K562 (cell line): ENCODE measurements around the gene LDLRAD3. TPM values are rescaled to one million over a fixed set of nuclear protein-coding genes. Genes with fewer than 3 reads are reported as not detected.

Source experiments
- BRCA1 ChIP-seq, 2 experiments: fragments of 450-650 bp in 1 of 2; sonication (generic) in 1 of 2; formaldehyde crosslinking in 1 of 2; IDR thresholded peaks; 2 replicates each; pipeline versions ENCODE4 v1.5.0 to v1.6.1; 2017 to 2020; ENCODE audit warnings: mild to moderate bottlenecking in 1 of 2, missing genetic modification reagents in 1 of 2
- CREB1 ChIP-seq, 2 experiments: sonication (generic) in 1 of 2; formaldehyde crosslinking in 1 of 2; IDR thresholded peaks; 2 replicates each; pipeline versions ENCODE4 v1.6.1 to v1.8.0; 2012 to 2022; ENCODE audit warnings: inconsistent platforms in 1 of 2, mild to moderate bottlenecking in 1 of 2, missing genetic modification reagents in 1 of 2, moderate library complexity in 1 of 2
- CREB3L1 ChIP-seq: fragments of 450-650 bp; IDR thresholded peaks from 2 replicates; pipeline ENCODE4 v1.6.1; 2014; ENCODE audit warnings: low read depth, mild to moderate bottlenecking, moderate library complexity, borderline replicate concordance
- GTF2E2 ChIP-seq: fragments of 200-800 bp; sonication (Bioruptor generic); IDR thresholded peaks from 2 replicates; pipeline ENCODE4 v1.6.1; 2016; ENCODE audit warnings: missing genetic modification characterization, missing compliant biosample characterization
- HDAC2 ChIP-seq: fragments of 450-650 bp; IDR thresholded peaks from 2 replicates; pipeline ENCODE4 v1.6.1; 2016; ENCODE audit warnings: mild to moderate bottlenecking
- HEY1 ChIP-seq: fragments of 250-450 bp; sonication (Bioruptor Pico); IDR thresholded peaks from 2 replicates; pipeline ENCODE4 v1.5.0; 2020; ENCODE audit warnings: mild to moderate bottlenecking, moderate library complexity, borderline replicate concordance
- KDM1A ChIP-seq, 2 experiments: fragments of 450-650 bp; IDR thresholded peaks; 2 replicates each; pipeline ENCODE4 v1.6.1; 2016; ENCODE audit warnings: mild to moderate bottlenecking in 2 of 2
- MCM2 ChIP-seq: fragments of 450-650 bp; IDR thresholded peaks from 2 replicates; pipeline ENCODE4 v1.6.1; 2017; ENCODE audit warnings: low read depth, mild to moderate bottlenecking
- MEIS2 ChIP-seq: fragments of 450-650 bp; IDR thresholded peaks from 2 replicates; pipeline ENCODE4 v1.6.1; 2014; ENCODE audit warnings: mild to moderate bottlenecking; ENCODE audit not compliant: partially characterized antibody
- MYC ChIP-seq, 2 experiments: fragments of 250-450 bp in 1 of 2; sonication (Bioruptor Pico) in 1 of 2; IDR thresholded peaks; 2 replicates each; pipeline versions ENCODE4 v1.5.1 to v1.6.1; 2012 to 2021; ENCODE audit warnings: low read depth in 2 of 2, borderline replicate concordance in 1 of 2, improper control_type of control experiment in 1 of 2, low read length in 1 of 2, mild to moderate bottlenecking in 1 of 2, moderate library complexity in 1 of 2
- NKRF ChIP-seq: fragments of 450-650 bp; IDR thresholded peaks from 2 replicates; pipeline ENCODE4 v1.6.1; 2016; ENCODE audit warnings: borderline replicate concordance
- NR1H2 ChIP-seq: sonication (generic); formaldehyde crosslinking; IDR thresholded peaks from 2 replicates; pipeline ENCODE4 v1.4.0; 2020; ENCODE audit warnings: mild to moderate bottlenecking, missing genetic modification reagents
- PHF8 ChIP-seq: fragments of 200-600 bp; sonication (generic); IDR thresholded peaks from 2 replicates; pipeline ENCODE4 v1.6.1; 2012; ENCODE audit warnings: mixed run types, mild to moderate bottlenecking, inconsistent platforms, low read length, moderate library complexity, borderline replicate concordance
- RBM39 ChIP-seq: fragments of 200-400 bp; formaldehyde crosslinking; optimal IDR thresholded peaks from 2 replicates; pipeline ENCODE3; 2018; ENCODE audit warnings: low read depth, low read length
- SP2 ChIP-seq: IDR thresholded peaks from 2 replicates; pipeline ENCODE4 v1.6.1; 2011; ENCODE audit warnings: mild to moderate bottlenecking, low read depth, low read length, moderate library complexity; ENCODE audit not compliant: poor library complexity, severe bottlenecking; ENCODE audit errors: extremely low read depth
- TBP ChIP-seq: optimal IDR thresholded peaks from 2 replicates; pipeline ENCODE3; 2011; ENCODE audit warnings: low read depth, low read length, improper control_type of control experiment
- THRAP3 ChIP-seq: fragments of 450-650 bp; IDR thresholded peaks from 2 replicates; pipeline ENCODE4 v1.6.1; 2016; ENCODE audit warnings: mild to moderate bottlenecking, inconsistent platforms, borderline replicate concordance
- ZBTB1 ChIP-seq: sonication (generic); formaldehyde crosslinking; IDR thresholded peaks from 2 replicates; pipeline ENCODE4 v1.8.1; 2023; ENCODE audit warnings: missing genetic modification reagents, low read depth, mild to moderate bottlenecking, borderline replicate concordance
- ZBTB7A ChIP-seq: IDR thresholded peaks from 2 replicates; pipeline ENCODE4 v1.6.1; 2011; ENCODE audit warnings: low read depth, mild to moderate bottlenecking, low read length, moderate library complexity, borderline replicate concordance; ENCODE audit not compliant: control insufficient read depth
- ZNF124 ChIP-seq: sonication (generic); formaldehyde crosslinking; IDR thresholded peaks from 2 replicates; pipeline ENCODE4 v1.8.1; 2022; ENCODE audit warnings: missing genetic modification reagents
- ZNF239 ChIP-seq: fragments of 250-450 bp; sonication (Bioruptor Pico); IDR thresholded peaks from 2 replicates; pipeline ENCODE4 v1.4.0; 2020; ENCODE audit warnings: mild to moderate bottlenecking
- ZNF696 ChIP-seq: fragments of 250-450 bp; sonication (Bioruptor Pico); conservative IDR thresholded peaks from 2 replicates; pipeline ENCODE4 v1.4.0; 2020; ENCODE audit warnings: mild to moderate bottlenecking, moderate library complexity
- polyA plus RNA-seq, 8 experiments: library from polyadenylated mRNA; depleted of rRNA in 4 of 8; stranded (reverse) in 5 of 8; unstranded in 3 of 8; fragments of >200 nt; fragmentation: Nextera tagmentation in 2 of 8; fragmentation: Illumina TruSeq in 1 of 8; extraction: Ambion mirVana in 2 of 8; extraction: Trizol in 1 of 8; gene quantifications; 2 replicates each; pipeline versions ENCODE4 v1.2.1 to v1.2.3, GENCODE V29; 2011 to 2014; ENCODE audit warnings: inconsistent platforms in 1 of 8, missing spikeins in 1 of 8
- total RNA-seq, 7 experiments: library from RNA; depleted of rRNA in 6 of 7; stranded (reverse); fragments of >200 nt in 6 of 7; fragmentation: Illumina TruSeq in 2 of 7; extraction: Trizol in 2 of 7; gene quantifications; 2 replicates each; pipeline versions ENCODE4 v1.2.1 to v1.2.3, GENCODE V29; 2011 to 2021; ENCODE audit warnings: low replicate concordance in 1 of 7
- TF ChIP-seq, protein P1 (sequence below), 2 experiments: fragments of 450-650 bp in 1 of 2; sonication (generic) in 1 of 2; formaldehyde crosslinking in 1 of 2; IDR thresholded peaks in 1 of 2; conservative IDR thresholded peaks in 1 of 2; 2 replicates each; pipeline versions ENCODE4 v1.6.1 to v1.8.1; 2016 to 2023; ENCODE audit warnings: mild to moderate bottlenecking in 2 of 2, moderate library complexity in 2 of 2, inconsistent platforms in 1 of 2, missing genetic modification reagents in 1 of 2

The LDLRAD3 gene
- total and polyA plus RNA-seq, 9 of the 15 experiments (the other 6 are each of a cell fraction or from before 2014, with no cell fraction given): 0.73 to 7.2 (median 3.5) TPM

GRCh38 chr11:35943713-35944502, at the start of gene LDLRAD3 (continued):
- TF ChIP-seq ZBTB1 (CRISPR knock-in tag) (no peak), NR1H2 (CRISPR knock-in tag) (no peak), HDAC2 (0 out of 2 replicates have a peak, but pooled peaks have one; percentile 18), NKRF (no peak), CREB1 (IDR thresholded peaks at IDR 0.05) (no peak), CREB1 (CRISPR knock-in tag; IDR thresholded peaks at IDR 0.05) (no peak), BRCA1 (IDR thresholded peaks at IDR 0.05) (no peak), BRCA1 (CRISPR knock-in tag; IDR thresholded peaks at IDR 0.05) (no peak), HEY1 (no peak), MYC (IDR thresholded peaks at IDR 0.05; ENCODE audit: low read depth, low read length) (0 out of 2 replicates have a peak, but pooled peaks have one; percentile 12), MYC (CRISPR knock-in tag; IDR thresholded peaks at IDR 0.05; ENCODE audit: borderline replicate concordance, low read depth) (no peak), TBP (peak; percentile 30), MCM2 (no peak), RBM39 (no peak), ZNF696 (no peak), THRAP3 (no peak), ZNF239 (CRISPR knock-in tag) (no peak), GTF2E2 (tag) (no peak), MEIS2 (no peak), PHF8 (peak; percentile 42; the same call in 1 of the 2 replicates), ZNF124 (CRISPR knock-in tag) (no peak), ZBTB7A (peak; percentile 81; the same call in 1 of the 2 replicates), KDM1A (IDR thresholded peaks at IDR 0.05) (no peak), SP2 (no peak), CREB3L1 (no peak)
- TF ChIP-seq, protein P1, sequence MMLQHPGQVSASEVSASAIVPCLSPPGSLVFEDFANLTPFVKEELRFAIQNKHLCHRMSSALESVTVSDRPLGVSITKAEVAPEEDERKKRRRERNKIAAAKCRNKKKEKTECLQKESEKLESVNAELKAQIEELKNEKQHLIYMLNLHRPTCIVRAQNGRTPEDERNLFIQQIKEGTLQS (IDR thresholded peaks at IDR 0.05): no peak
- TF ChIP-seq, protein P1 (CRISPR knock-in tag; conservative IDR thresholded peaks at IDR 0.05): no peak
